ENCODE data around the gene LHB.

The LHB gene

GRCh38 chr19:48986211-48986610 lies 30.7 kb downstream of the LHB start:
- H3K36me3 ChIP-seq (ENCODE audit: control insufficient read depth, insufficient read depth, low read length), result peaks cover 5% of the 10 kb centered on the region

GRCh38 chr19:48985711-48986110 lies 31.2 kb downstream of the LHB start:
- Histone ChIP-seq H3K9me3 (ENCODE audit: control insufficient read depth, low read length) (no peaks in the 10 kb centered on the region), H3K4me1 (ENCODE audit: control insufficient read depth, insufficient read depth, low read length) (no peaks in the 10 kb centered on the region), H3K4me3 (ENCODE audit: low read length) (no peak overlapping the region), H3K36me3 (ENCODE audit: control insufficient read depth, insufficient read depth, low read length) (peaks cover 5% of the 10 kb centered on the region), H3K9ac (ENCODE audit: low read length) (no peak overlapping the region), H3K27me3 (ENCODE audit: control insufficient read depth, insufficient read depth, low read length) (no peaks in the 10 kb centered on the region)

More at GRCh38 chr19:48986211-48986610, 30.7 kb downstream of the LHB start:
- no peak overlapping the region for H3K9ac ChIP-seq (ENCODE audit: low read length)
- H3K9me3 ChIP-seq (ENCODE audit: control insufficient read depth, low read length), result no peaks in the 10 kb centered on the region
- H3K4me1 ChIP-seq (ENCODE audit: control insufficient read depth, insufficient read depth, low read length), result no peaks in the 10 kb centered on the region
- H3K27me3 ChIP-seq (ENCODE audit: control insufficient read depth, insufficient read depth, low read length), result no peaks in the 10 kb centered on the region
- no peak overlapping the region for H3K4me3 ChIP-seq (ENCODE audit: low read length)

GRCh38 chr19:48982280-48982679 lies 34.6 kb downstream of the LHB start:
- Histone ChIP-seq H3K36me3 (ENCODE audit: control insufficient read depth, insufficient read depth, low read length) (peaks cover 8% of the 10 kb centered on the region), H3K9ac (ENCODE audit: low read length) (no peak overlapping the region), H3K27me3 (ENCODE audit: control insufficient read depth, insufficient read depth, low read length) (no peaks in the 10 kb centered on the region), H3K4me1 (ENCODE audit: control insufficient read depth, insufficient read depth, low read length) (no peaks in the 10 kb centered on the region), H3K4me3 (ENCODE audit: low read length) (no peak overlapping the region), H3K9me3 (ENCODE audit: control insufficient read depth, low read length) (no peaks in the 10 kb centered on the region)

- Histone ChIP-seq H3K4me1 (ENCODE audit: control insufficient read depth, insufficient read depth, low read length) (no peaks in the 10 kb centered on the region), H3K9ac (ENCODE audit: low read length) (no peak overlapping the region), H3K4me3 (ENCODE audit: low read length) (no peak overlapping the region), H3K27me3 (ENCODE audit: control insufficient read depth, insufficient read depth, low read length) (no peaks in the 10 kb centered on the region), H3K9me3 (ENCODE audit: control insufficient read depth, low read length) (no peaks in the 10 kb centered on the region), H3K36me3 (ENCODE audit: control insufficient read depth, insufficient read depth, low read length) (peaks cover 3% of the 10 kb centered on the region)
Observed at GRCh38 chr19:48977061-48977460, 39.8 kb downstream of the LHB start.

GRCh38 chr19:48975947-48976847 lies 40.7 kb downstream of the LHB start:
- no peaks in the 10 kb centered on the region for H3K9me3 ChIP-seq (ENCODE audit: control insufficient read depth, low read length)
- peaks cover 3% of the 10 kb centered on the region for H3K36me3 ChIP-seq (ENCODE audit: control insufficient read depth, insufficient read depth, low read length)
- H3K4me1 ChIP-seq (ENCODE audit: control insufficient read depth, insufficient read depth, low read length), result no peaks in the 10 kb centered on the region
- no peaks in the 10 kb centered on the region for H3K27me3 ChIP-seq (ENCODE audit: control insufficient read depth, insufficient read depth, low read length)
- H3K9ac ChIP-seq (ENCODE audit: low read length), result no peak overlapping the region
- H3K4me3 ChIP-seq (ENCODE audit: low read length), result no peak overlapping the region

GRCh38 chr19:48970923-48971395 lies 45.9 kb downstream of the LHB start:
- H3K36me3 ChIP-seq (ENCODE audit: control insufficient read depth, insufficient read depth, low read length), result peaks cover 4% of the 10 kb centered on the region
- no peak overlapping the region for H3K9ac ChIP-seq (ENCODE audit: low read length)
- peaks cover 12% of the 10 kb centered on the region for H3K4me1 ChIP-seq (ENCODE audit: control insufficient read depth, insufficient read depth, low read length)

GRCh38 chr19:48970139-48970766 lies 46.6 kb downstream of the LHB start:
- H3K4me1 ChIP-seq (ENCODE audit: control insufficient read depth, insufficient read depth, low read length), result peaks cover 12% of the 10 kb centered on the region
- no peak overlapping the region for H3K9ac ChIP-seq (ENCODE audit: low read length)

More at GRCh38 chr19:48970923-48971395, 45.9 kb downstream of the LHB start:
- Histone ChIP-seq H3K9me3 (ENCODE audit: control insufficient read depth, low read length) (no peaks in the 10 kb centered on the region), H3K27me3 (ENCODE audit: control insufficient read depth, insufficient read depth, low read length) (no peaks in the 10 kb centered on the region), H3K4me3 (ENCODE audit: low read length) (no peak overlapping the region)

GRCh38 chr19:48969276-48970138 lies 47.4 kb downstream of the LHB start:
- Histone ChIP-seq H3K27me3 (ENCODE audit: control insufficient read depth, insufficient read depth, low read length) (no peaks in the 10 kb centered on the region), H3K9me3 (ENCODE audit: control insufficient read depth, low read length) (no peaks in the 10 kb centered on the region), H3K4me3 (ENCODE audit: low read length) (no peak overlapping the region), H3K9ac (ENCODE audit: low read length) (no peak overlapping the region), H3K36me3 (ENCODE audit: control insufficient read depth, insufficient read depth, low read length) (peaks cover 4% of the 10 kb centered on the region), H3K4me1 (ENCODE audit: control insufficient read depth, insufficient read depth, low read length) (peaks cover 15% of the 10 kb centered on the region)

More at GRCh38 chr19:48970139-48970766, 46.6 kb downstream of the LHB start:
- H3K9me3 ChIP-seq (ENCODE audit: control insufficient read depth, low read length), result no peaks in the 10 kb centered on the region
- H3K36me3 ChIP-seq (ENCODE audit: control insufficient read depth, insufficient read depth, low read length), result peaks cover 4% of the 10 kb centered on the region
- no peaks in the 10 kb centered on the region for H3K27me3 ChIP-seq (ENCODE audit: control insufficient read depth, insufficient read depth, low read length)
- no peak overlapping the region for H3K4me3 ChIP-seq (ENCODE audit: low read length)

GRCh38 chr19:48968813-48969218 lies 48.1 kb downstream of the LHB start:
- no peak overlapping the region for H3K4me3 ChIP-seq (ENCODE audit: low read length)
- H3K27me3 ChIP-seq (ENCODE audit: control insufficient read depth, insufficient read depth, low read length), result no peaks in the 10 kb centered on the region
- H3K36me3 ChIP-seq (ENCODE audit: control insufficient read depth, insufficient read depth, low read length), result peaks cover 4% of the 10 kb centered on the region
- no peak overlapping the region for H3K9ac ChIP-seq (ENCODE audit: low read length)
- H3K4me1 ChIP-seq (ENCODE audit: control insufficient read depth, insufficient read depth, low read length), result peaks cover 21% of the 10 kb centered on the region
- H3K9me3 ChIP-seq (ENCODE audit: control insufficient read depth, low read length), result no peaks in the 10 kb centered on the region

- Histone ChIP-seq H3K4me1 (ENCODE audit: control insufficient read depth, insufficient read depth, low read length) (peaks cover 27% of the 10 kb centered on the region), H3K27me3 (ENCODE audit: control insufficient read depth, insufficient read depth, low read length) (no peaks in the 10 kb centered on the region), H3K9ac (ENCODE audit: low read length) (peak overlapping the region; percentile 9), H3K4me3 (ENCODE audit: low read length) (no peak overlapping the region), H3K36me3 (ENCODE audit: control insufficient read depth, insufficient read depth, low read length) (peaks cover 4% of the 10 kb centered on the region), H3K9me3 (ENCODE audit: control insufficient read depth, low read length) (no peaks in the 10 kb centered on the region)
Observed at GRCh38 chr19:48968179-48968661, 48.7 kb downstream of the LHB start.

- Histone ChIP-seq H3K9ac (ENCODE audit: low read length) (peak overlapping the region; percentile 81), H3K4me1 (ENCODE audit: control insufficient read depth, insufficient read depth, low read length) (peaks cover 34% of the 10 kb centered on the region), H3K9me3 (ENCODE audit: control insufficient read depth, low read length) (no peaks in the 10 kb centered on the region), H3K4me3 (ENCODE audit: low read length) (no peak overlapping the region), H3K27me3 (ENCODE audit: control insufficient read depth, insufficient read depth, low read length) (no peaks in the 10 kb centered on the region), H3K36me3 (ENCODE audit: control insufficient read depth, insufficient read depth, low read length) (peaks cover 4% of the 10 kb centered on the region)
Observed at GRCh38 chr19:48967346-48968178, 49.3 kb downstream of the LHB start.
